ENCODE data around the gene DCAF12.

DCAF12 gene

DNA sequence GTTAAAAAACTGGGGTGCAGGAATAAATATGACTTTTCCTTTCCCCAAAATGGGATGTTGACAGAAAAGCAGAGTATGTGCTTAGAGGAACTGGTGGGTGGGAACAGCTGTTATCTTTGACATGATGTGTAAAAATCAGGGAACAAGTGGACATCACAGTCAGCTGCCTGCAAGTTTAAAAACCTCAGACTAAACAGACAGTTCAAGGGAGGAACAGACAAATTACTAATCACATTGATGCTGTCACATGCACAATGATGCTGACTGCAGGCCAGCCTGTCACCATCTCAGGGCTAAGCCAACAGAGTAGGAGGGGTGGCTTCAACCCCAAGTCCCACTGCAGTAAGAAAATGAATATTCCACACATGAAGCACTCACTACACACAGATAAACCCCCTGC, 39.6 kb downstream of the DCAF12 start:
- peaks cover 35% of the 10 kb centered on the region for H3K36me3 ChIP-seq
- no peak for DNase-seq
- H3K27me3 ChIP-seq, result no peaks in the 10 kb centered on the region
- no peak overlapping the region for H3K4me3 ChIP-seq (ENCODE audit: low read depth, low read length)
- TF ChIP-seq CTCF (IDR thresholded peaks at IDR 0.05; ENCODE audit: low read depth, low read length), result no peak
- no peaks in the 10 kb centered on the region for H3K9me3 ChIP-seq
- H3K4me1 ChIP-seq, result no peaks in the 10 kb centered on the region

DNA sequence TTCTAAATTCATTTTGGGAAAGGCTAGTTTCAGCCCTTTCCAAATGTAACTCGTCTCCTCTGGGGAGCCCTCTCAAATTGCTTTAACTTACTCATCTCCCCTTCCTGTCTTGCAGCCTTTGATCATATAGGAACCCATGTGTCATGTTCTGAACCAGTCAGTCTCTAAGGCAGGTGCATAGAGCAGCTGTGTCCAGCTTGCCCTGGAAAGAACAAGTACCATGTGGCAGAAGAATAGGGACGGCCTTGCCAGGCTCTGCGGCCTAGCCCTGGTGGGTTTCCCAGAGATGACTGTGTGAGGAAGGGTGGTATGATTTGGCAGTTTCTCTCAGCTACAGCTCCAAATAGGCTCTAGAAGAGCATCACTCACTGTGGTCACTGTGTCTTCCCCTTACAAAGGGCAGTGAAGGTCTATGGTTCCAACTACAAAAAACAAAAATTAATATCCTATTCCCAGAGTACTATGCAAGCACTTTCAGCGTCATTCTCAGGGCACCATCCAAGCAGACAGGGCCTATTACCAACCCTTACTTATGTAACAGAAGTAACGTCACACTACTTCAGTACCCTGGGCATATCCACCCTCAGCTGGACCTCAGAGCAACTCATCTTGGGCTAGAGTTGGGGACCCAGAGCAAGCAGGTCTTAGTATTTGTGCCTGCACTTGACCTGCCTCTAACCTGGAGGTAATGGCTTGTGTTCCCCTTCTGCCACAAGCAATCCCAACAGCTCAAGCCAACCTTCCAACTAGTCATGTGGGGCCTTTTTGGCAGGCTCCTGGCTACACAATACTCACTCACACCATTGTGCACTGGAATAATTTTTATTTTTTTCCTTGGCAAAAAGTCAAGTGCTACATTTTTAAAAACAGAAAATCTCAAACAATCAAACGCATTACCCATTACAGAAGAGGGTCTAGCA, 40.7 kb downstream of the DCAF12 start:
- no peak for DNase-seq
- H3K9me3 ChIP-seq, result no peaks in the 10 kb centered on the region
- H3K27me3 ChIP-seq, result no peaks in the 10 kb centered on the region
- H3K36me3 ChIP-seq, result peaks cover 27% of the 10 kb centered on the region
- H3K4me3 ChIP-seq (ENCODE audit: low read depth, low read length), result no peak overlapping the region
- H3K4me1 ChIP-seq, result no peaks in the 10 kb centered on the region
- TF ChIP-seq CTCF (IDR thresholded peaks at IDR 0.05; ENCODE audit: low read depth, low read length), result no peak

GRCh38 chr9:34084562-34084961, 41.9 kb downstream of the DCAF12 start:
- Histone ChIP-seq H3K27me3 (no peaks in the 10 kb centered on the region), H3K4me1 (no peaks in the 10 kb centered on the region), H3K36me3 (peaks cover 23% of the 10 kb centered on the region), H3K9me3 (no peaks in the 10 kb centered on the region), H3K4me3 (ENCODE audit: low read depth, low read length) (no peak overlapping the region)
- no peak for TF ChIP-seq CTCF (IDR thresholded peaks at IDR 0.05; ENCODE audit: low read depth, low read length)
- DNase-seq, result no peak

- H3K9me3 ChIP-seq, result no peaks in the 10 kb centered on the region
- DNase-seq, result no peak
- no peak overlapping the region for H3K4me3 ChIP-seq (ENCODE audit: low read depth, low read length)
- no peaks in the 10 kb centered on the region for H3K36me3 ChIP-seq
- no peaks in the 10 kb centered on the region for H3K4me1 ChIP-seq
- no peak for TF ChIP-seq CTCF (IDR thresholded peaks at IDR 0.05; ENCODE audit: low read depth, low read length)
- no peaks in the 10 kb centered on the region for H3K27me3 ChIP-seq
Measured at GRCh38 chr9:34079181-34079580, 47.3 kb downstream of the DCAF12 start.

DNA sequence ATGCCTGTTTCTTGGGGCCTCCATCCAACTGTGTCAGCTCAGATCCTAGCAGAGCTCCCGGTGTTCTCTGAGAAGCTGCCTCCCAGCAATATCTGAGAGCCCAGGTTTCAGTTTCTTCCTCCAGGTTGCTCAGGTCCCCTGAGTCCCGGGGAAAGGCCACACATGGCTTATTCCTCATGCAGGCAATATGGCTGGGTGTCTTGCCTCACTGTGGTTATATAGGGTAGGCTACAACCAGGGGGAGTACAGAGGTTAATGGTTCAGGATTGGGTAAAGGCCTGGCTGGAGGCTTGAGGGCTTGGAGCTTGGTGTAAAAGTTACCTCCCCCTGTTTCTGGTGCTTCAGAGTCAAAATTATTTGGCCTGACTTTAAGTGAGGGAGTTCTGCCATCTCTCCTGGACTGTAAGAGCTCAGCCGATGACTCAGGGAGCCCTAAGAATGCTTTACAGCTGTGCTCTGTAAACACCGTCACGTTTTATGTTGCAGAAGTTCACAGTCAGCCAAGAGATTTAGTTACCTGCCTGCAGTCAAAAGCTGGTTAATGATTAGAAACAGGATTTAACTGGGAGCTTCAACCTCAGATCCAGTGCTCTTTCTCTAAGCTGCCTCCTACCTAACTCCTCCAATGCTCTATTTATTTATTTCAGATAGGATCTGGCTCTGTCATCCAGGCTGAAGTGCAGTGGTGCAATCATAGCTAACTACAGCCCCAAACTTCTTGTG, 53.5 kb downstream of the DCAF12 start:
- no peaks in the 10 kb centered on the region for H3K9me3 ChIP-seq
- no peaks in the 10 kb centered on the region for H3K4me1 ChIP-seq
- no peak for TF ChIP-seq CTCF (IDR thresholded peaks at IDR 0.05; ENCODE audit: low read depth, low read length)
- no peak for DNase-seq
- no peaks in the 10 kb centered on the region for H3K27me3 ChIP-seq
- H3K36me3 ChIP-seq, result no peaks in the 10 kb centered on the region
- H3K4me3 ChIP-seq (ENCODE audit: low read depth, low read length), result no peak overlapping the region

DNA sequence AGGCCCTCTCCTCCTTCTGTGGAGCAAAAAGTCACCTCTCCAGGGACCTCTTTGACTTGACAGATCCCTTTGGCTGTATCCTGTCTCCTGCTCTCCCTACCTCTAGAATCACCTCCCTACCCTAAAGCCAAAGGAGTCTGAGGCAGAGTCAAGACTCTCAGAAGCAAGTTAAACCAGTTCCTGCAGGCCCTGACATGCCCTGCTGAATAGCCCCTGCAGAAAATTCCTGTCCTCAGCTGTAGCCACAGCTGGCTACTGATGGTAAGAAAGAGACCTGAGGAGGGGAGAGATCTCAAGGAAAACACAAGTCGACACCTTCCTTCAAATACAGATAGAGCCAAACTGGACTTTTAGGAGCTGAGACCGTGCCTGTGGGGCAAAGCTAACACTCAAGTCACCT, 54.1 kb downstream of the DCAF12 start:
- no peaks in the 10 kb centered on the region for H3K9me3 ChIP-seq
- no peak for DNase-seq
- TF ChIP-seq CTCF (IDR thresholded peaks at IDR 0.05; ENCODE audit: low read depth, low read length), result no peak
- no peaks in the 10 kb centered on the region for H3K36me3 ChIP-seq
- H3K27me3 ChIP-seq, result no peaks in the 10 kb centered on the region
- no peaks in the 10 kb centered on the region for H3K4me1 ChIP-seq
- no peak overlapping the region for H3K4me3 ChIP-seq (ENCODE audit: low read depth, low read length)

Measured in BE2C (cell line).